Measurements from ENCODE around the gene EI24. TPM values are rescaled to one million over a fixed set of nuclear protein-coding genes. Genes with fewer than 3 reads are reported as not detected.

Gene EI24
- total RNA-seq, 4 donors from 2014 or later, result 62.2 to 86.0 (median 83.0) TPM

GRCh38 chr11:125621995-125622394 lies 52.7 kb downstream of the EI24 start:
- ATAC-seq, result no peak
- TF ChIP-seq EP300 (IDR thresholded peaks at IDR 0.05) (no peak), POLR2AphosphoS5 (IDR thresholded peaks at IDR 0.05) (no peak), POLR2A (IDR thresholded peaks at IDR 0.05) (no peak)
- TF ChIP-seq, protein P1, sequence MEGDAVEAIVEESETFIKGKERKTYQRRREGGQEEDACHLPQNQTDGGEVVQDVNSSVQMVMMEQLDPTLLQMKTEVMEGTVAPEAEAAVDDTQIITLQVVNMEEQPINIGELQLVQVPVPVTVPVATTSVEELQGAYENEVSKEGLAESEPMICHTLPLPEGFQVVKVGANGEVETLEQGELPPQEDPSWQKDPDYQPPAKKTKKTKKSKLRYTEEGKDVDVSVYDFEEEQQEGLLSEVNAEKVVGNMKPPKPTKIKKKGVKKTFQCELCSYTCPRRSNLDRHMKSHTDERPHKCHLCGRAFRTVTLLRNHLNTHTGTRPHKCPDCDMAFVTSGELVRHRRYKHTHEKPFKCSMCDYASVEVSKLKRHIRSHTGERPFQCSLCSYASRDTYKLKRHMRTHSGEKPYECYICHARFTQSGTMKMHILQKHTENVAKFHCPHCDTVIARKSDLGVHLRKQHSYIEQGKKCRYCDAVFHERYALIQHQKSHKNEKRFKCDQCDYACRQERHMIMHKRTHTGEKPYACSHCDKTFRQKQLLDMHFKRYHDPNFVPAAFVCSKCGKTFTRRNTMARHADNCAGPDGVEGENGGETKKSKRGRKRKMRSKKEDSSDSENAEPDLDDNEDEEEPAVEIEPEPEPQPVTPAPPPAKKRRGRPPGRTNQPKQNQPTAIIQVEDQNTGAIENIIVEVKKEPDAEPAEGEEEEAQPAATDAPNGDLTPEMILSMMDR (IDR thresholded peaks at IDR 0.05), result no peak
- no peaks in the 10 kb centered on the region for H3K9me3 ChIP-seq
- H3K36me3 ChIP-seq, result peaks cover 5 to 52% of the 10 kb centered on the region in 2 donors
- 20 to 50% methylated on average over 2 of the region's 2 CpGs for WGBS, 2 donors (ENCODE audit: low coverage in 1 of 2)
- H3K27ac ChIP-seq, result peak overlapping the region in 2 of 4 donors; percentile 9 to 35
- no peaks in the 10 kb centered on the region for H3K27me3 ChIP-seq
- no peak overlapping the region for H3K4me3 ChIP-seq
- H3K4me1 ChIP-seq, result peaks cover 3 to 36% (median 7%) of the 10 kb centered on the region in 3 donors

- 78 to 79% methylated on average over 1 of the region's 1 CpG for WGBS, 2 donors (ENCODE audit: low coverage in 1 of 2)
- no peak overlapping the region for H3K4me3 ChIP-seq
- no peaks in the 10 kb centered on the region for H3K9me3 ChIP-seq
- ATAC-seq, result no peak
- H3K27me3 ChIP-seq, result no peaks in the 10 kb centered on the region
- peak overlapping the region in 1 of 4 donors; percentile 4 for H3K27ac ChIP-seq
- peaks cover 3 to 37% (median 7%) of the 10 kb centered on the region in 3 donors for H3K4me1 ChIP-seq
- TF ChIP-seq, protein P1 (IDR thresholded peaks at IDR 0.05), result no peak
- TF ChIP-seq POLR2AphosphoS5 (IDR thresholded peaks at IDR 0.05) (no peak), EP300 (IDR thresholded peaks at IDR 0.05) (no peak), POLR2A (IDR thresholded peaks at IDR 0.05) (no peak)
- H3K36me3 ChIP-seq, result peaks cover 5 to 42% of the 10 kb centered on the region in 2 donors
Observed at GRCh38 chr11:125623064-125623463, 53.8 kb downstream of the EI24 start.

DNA sequence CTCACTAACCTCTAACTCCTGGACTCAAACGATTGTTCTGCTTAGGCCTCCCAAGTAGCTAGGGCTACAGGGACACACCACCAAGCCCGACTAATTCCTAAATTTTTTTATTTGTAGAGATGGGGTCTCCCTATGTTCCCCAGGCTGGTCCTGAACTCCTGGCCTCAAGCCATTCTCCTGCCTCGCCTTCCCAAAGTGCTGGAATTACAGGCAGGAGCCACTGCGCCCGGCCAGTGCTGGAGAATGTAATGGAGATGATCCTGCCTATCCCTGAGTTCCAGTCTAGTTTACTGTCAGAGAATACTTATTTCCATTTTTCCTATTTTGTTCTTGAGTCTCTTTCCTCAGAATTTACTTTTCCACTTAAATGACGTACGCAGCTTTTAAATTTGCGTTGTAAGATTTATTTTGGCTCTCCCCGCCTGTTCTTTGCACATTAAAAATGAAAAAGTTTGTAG lies 55.5 kb downstream of the EI24 start, which contains the start of gene CHEK1:
Gene CHEK1 (plus strand): TSS at position 408 of the 458 bp plus-strand sequence. CDS start 1,606 bp downstream, outside the sequence.
- peaks cover 3 to 37% (median 7%) of the 10 kb centered on the region in 3 donors for H3K4me1 ChIP-seq
- WGBS, 2 donors (ENCODE audit: low coverage in 1 of 2), result 47 to 54% methylated on average over 9 of the region's 9 CpGs
- H3K36me3 ChIP-seq, result peaks cover 2 to 24% of the 10 kb centered on the region in 2 donors
- no peak for ATAC-seq
- no peaks in the 10 kb centered on the region for H3K9me3 ChIP-seq
- no peaks in the 10 kb centered on the region for H3K27me3 ChIP-seq
- peak within 1 kb of the TSS; percentile 64 to 96 (median 95) for H3K27ac ChIP-seq
- TF ChIP-seq EP300 (IDR thresholded peaks at IDR 0.05), result no peak
- TF ChIP-seq POLR2A (IDR thresholded peaks at IDR 0.05), result no peak
- no peak for TF ChIP-seq POLR2AphosphoS5 (IDR thresholded peaks at IDR 0.05)
- TF ChIP-seq, protein P1 (IDR thresholded peaks at IDR 0.05), result no peak
- peak within 1 kb of the TSS; percentile 44 to 75 for H3K4me3 ChIP-seq

- Histone ChIP-seq H3K4me3 (peak overlapping the region; percentile 44 to 75), H3K36me3 (peaks cover 0 to 20% of the 10 kb centered on the region in 2 donors), H3K9me3 (no peaks in the 10 kb centered on the region), H3K27me3 (no peaks in the 10 kb centered on the region), H3K4me1 (peaks cover 3 to 37% (median 7%) of the 10 kb centered on the region in 3 donors), H3K27ac (peak overlapping the region; percentile 64 to 96 (median 95))
- 0 to 5% methylated on average over 11 to 12 of the region's 20 CpGs for WGBS, 2 donors (ENCODE audit: low coverage in 1 of 2)
- TF ChIP-seq POLR2A (IDR thresholded peaks at IDR 0.05) (no peak), POLR2AphosphoS5 (IDR thresholded peaks at IDR 0.05) (no peak), EP300 (IDR thresholded peaks at IDR 0.05) (no peak)
- TF ChIP-seq, protein P1 (IDR thresholded peaks at IDR 0.05), result no peak
- ATAC-seq, result peak; percentile 45
Observed at GRCh38 chr11:125625225-125625629, 56.0 kb downstream of the EI24 start.

Measured in gastroesophageal sphincter (tissue), 4 donors.